NT2/D1 (cell line): Measurements from ENCODE around the gene FAM209A.
"Not testable (repeated sequence)": the region's sequence is repeated elsewhere in the genome, so short reads cannot be mapped to it uniquely, and the experiment has no call there.

Experiments used
- DNase-seq: peaks from one replicate; pipeline ENCODE4 v3.0.0-alpha.2; 2011; ENCODE audit warnings: low read depth, low spot score
- H3K27me3 ChIP-seq: 2 replicates; pipeline ENCODE4 v1.6.0; 2011; ENCODE audit warnings: mild to moderate bottlenecking; ENCODE audit not compliant: insufficient read length, insufficient read depth
- H3K36me3 ChIP-seq: 2 replicates; pipeline ENCODE4 v1.6.1; 2011; ENCODE audit warnings: mild to moderate bottlenecking, low read length, mixed read lengths; ENCODE audit not compliant: insufficient read depth, insufficient read length
- H3K4me1 ChIP-seq: 2 replicates; pipeline ENCODE4 v1.5.1; 2011; ENCODE audit not compliant: insufficient read depth, insufficient read length
- H3K4me3 ChIP-seq: 2 replicates; pipeline ENCODE4 v1.5.1; 2011; ENCODE audit warnings: low read depth; ENCODE audit not compliant: insufficient read length
- H3K9ac ChIP-seq: 2 replicates; pipeline ENCODE4 v1.6.0; 2011; ENCODE audit warnings: low read depth; ENCODE audit not compliant: insufficient read length
- H3K9me3 ChIP-seq: 2 replicates; pipeline ENCODE4 v1.5.1; 2011; ENCODE audit warnings: mild to moderate bottlenecking, low read length; ENCODE audit not compliant: insufficient read depth
- SUZ12 ChIP-seq: IDR thresholded peaks from 2 replicates; pipeline ENCODE4 v1.6.1; 2011; ENCODE audit not compliant: insufficient read length, insufficient read depth; ENCODE audit errors: extremely low read depth
- YY1 ChIP-seq: IDR thresholded peaks from 2 replicates; pipeline ENCODE4 v1.6.1; 2011; ENCODE audit not compliant: insufficient read length, insufficient read depth
- ZNF274 ChIP-seq: IDR thresholded peaks from 2 replicates; pipeline ENCODE4 v1.6.1; 2011; ENCODE audit warnings: mild to moderate bottlenecking, low read depth, low read length

Gene FAM209A

DNA sequence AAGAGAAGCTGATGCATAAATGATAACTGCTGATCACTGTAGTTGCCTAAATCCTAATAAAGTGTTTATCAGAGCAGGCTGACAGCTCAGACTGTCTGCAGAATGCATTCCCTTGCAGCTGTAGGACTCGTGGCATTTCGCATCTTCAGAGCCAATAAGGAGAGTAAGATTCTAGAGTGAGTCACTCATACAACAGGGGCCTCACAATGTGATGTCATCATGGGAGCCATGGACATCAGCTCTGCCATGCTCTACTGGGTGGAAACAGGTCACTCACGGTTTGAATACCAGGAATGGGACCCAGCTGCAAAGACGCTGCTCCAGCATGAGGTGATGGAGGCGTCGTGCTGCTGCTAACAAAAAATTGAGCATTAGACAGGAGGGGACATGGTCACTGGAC is 15.9 kb downstream of the FAM209A start:
- no peak overlapping the region for H3K9ac ChIP-seq
- no peak for DNase-seq
- H3K9me3 ChIP-seq, result no peaks in the 10 kb centered on the region
- no peaks in the 10 kb centered on the region for H3K36me3 ChIP-seq
- H3K27me3 ChIP-seq, result no peaks in the 10 kb centered on the region
- H3K4me3 ChIP-seq, result no peak overlapping the region
- no peaks in the 10 kb centered on the region for H3K4me1 ChIP-seq
- TF ChIP-seq ZNF274 (no peak), SUZ12 (no peak), YY1 (no peak)

DNA sequence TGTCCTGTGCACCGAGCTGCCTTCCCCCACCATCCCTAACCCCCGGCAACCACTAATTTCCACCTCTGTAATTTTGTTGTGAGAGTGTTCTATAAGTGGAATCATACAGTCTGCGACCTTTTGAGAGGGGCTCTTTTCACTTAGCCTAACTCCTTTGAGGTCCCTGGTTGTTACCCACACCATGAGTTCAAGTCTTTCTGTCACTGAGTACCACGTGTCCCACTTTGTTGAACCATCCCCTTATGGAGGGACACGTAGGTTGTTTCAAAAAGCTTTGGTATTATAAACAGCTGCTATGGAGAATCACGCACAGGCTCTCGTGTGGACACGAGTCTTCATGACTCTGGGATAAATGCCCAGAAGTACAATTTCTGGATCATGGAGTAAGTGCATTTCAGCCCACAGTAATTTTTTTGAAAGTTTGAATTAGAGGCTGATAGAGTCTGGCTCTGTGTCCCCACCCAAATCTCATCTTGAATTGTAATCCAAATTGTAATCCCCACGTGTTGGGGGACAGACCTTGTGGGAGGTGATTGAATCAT is 18.0 kb downstream of the FAM209A start:
- no peak for DNase-seq
- TF ChIP-seq ZNF274, result no peak
- no peaks in the 10 kb centered on the region for H3K9me3 ChIP-seq
- no peak overlapping the region for H3K4me3 ChIP-seq
- H3K4me1 ChIP-seq, result no peaks in the 10 kb centered on the region
- no peaks in the 10 kb centered on the region for H3K27me3 ChIP-seq
- no peaks in the 10 kb centered on the region for H3K36me3 ChIP-seq
- no peak overlapping the region for H3K9ac ChIP-seq

DNA sequence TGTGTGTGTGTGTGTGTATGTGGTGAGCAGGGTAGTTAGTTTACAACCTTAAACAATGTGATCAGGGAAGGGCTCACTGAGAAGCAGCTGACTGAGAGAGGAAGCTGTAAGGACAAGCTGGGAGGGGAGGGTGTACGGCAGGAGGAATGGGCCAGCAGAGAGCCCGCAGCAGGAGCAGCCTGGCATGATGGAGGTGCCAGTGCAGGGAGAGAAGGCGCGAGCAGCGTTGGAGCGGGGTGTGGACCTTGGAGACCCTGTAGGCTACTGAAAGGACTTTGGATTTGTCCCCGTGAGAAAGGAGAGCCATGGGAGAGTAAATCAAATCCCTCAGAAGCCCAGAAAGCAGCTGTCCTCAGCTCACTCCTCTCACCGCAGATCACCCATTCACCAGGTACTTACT is 27.0 kb downstream of the FAM209A start:
- no peaks in the 10 kb centered on the region for H3K36me3 ChIP-seq
- no peak overlapping the region for H3K4me3 ChIP-seq
- no peaks in the 10 kb centered on the region for H3K4me1 ChIP-seq
- TF ChIP-seq YY1 (no peak), SUZ12 (no peak), ZNF274 (no peak)
- no peaks in the 10 kb centered on the region for H3K27me3 ChIP-seq
- H3K9me3 ChIP-seq, result peaks cover 11% of the 10 kb centered on the region; the same call in 1 of the 2 replicates
- H3K9ac ChIP-seq, result no peak overlapping the region
- no peak for DNase-seq

DNA sequence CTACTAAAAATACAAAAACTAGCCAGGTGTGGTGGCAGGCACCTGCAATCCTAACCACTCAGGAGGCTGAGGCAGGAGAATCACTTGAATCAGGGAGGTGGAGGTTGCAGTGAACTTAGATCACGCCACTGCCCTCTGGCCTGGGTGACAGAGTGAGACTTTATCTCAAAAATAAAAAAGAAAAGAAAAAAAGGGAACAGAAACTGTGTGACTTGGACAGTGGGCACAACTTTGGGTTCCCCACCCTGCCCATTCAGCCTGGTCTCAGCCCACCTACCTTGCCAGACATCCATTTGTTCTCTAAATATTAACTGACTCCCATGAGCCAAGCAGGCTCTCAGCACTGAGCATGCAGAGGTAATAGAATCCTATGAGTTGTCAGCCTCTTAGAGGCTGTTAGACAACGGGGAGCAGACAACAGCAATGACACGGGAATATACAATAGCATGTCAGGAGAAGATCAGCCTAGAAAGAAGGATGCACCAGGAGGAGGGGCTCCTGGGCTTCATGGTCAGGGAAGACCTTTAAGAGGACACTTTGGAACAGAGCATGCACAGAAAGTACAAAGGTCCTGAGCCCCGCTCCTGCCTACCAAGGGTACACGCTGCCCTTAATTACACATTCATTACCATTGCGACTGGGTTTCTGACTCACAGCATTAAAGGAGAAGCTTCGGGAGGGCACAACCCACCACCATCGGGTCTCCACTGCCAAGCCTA is 28.5 kb downstream of the FAM209A start:
- Histone ChIP-seq H3K4me1 (no peaks in the 10 kb centered on the region), H3K4me3 (no peak overlapping the region), H3K9me3 (peaks cover 11% of the 10 kb centered on the region; the same call in 1 of the 2 replicates), H3K9ac (no peak overlapping the region), H3K27me3 (no peaks in the 10 kb centered on the region), H3K36me3 (no peaks in the 10 kb centered on the region)
- TF ChIP-seq SUZ12, result no peak
- TF ChIP-seq ZNF274, result no peak
- no peak for TF ChIP-seq YY1
- DNase-seq, result no peak

DNA sequence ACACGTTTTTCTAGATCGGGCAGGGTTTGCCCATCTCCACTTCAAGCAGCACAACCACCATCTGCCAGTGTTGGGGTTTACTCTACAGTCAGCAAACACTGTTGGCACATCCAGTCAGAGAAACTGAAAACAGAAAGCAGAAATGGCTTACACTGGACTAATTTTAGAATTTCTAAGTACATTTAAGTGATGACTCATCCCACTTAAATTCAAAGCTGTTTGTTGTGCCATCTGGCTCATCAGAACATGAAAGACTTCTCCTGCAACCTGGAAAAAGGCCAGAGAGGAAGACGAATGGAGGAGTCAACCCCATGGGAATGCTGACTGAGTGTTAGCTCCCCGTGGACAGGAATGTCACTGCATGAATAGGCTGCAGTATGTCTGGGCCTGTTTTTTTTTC is 30.3 kb downstream of the FAM209A start:
- Histone ChIP-seq H3K36me3 (no peaks in the 10 kb centered on the region), H3K4me3 (no peak overlapping the region), H3K9me3 (no peaks in the 10 kb centered on the region), H3K4me1 (no peaks in the 10 kb centered on the region), H3K9ac (no peak overlapping the region), H3K27me3 (no peaks in the 10 kb centered on the region)
- TF ChIP-seq YY1 (no peak), ZNF274 (no peak), SUZ12 (no peak)
- peak; percentile 23 for DNase-seq

DNA sequence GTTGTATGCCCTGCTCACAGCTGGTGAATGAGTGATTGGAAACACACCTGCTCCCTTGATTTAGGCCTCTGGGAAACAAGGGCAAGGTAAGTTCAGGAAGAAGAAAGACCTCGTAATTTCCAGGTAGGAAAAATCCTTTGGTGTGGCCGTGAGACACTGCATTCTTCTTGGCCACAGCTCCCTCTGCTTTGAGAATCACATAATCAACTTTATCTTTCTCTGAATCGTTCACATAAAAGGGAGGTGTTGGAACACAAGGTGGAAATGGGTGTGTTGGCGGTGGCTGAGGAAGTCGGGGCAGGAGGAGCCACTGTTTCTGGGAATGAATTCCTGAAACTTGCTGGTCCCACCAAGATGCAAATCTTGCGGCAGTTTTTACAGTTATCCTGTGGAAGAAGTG is 34.4 kb downstream of the FAM209A start:
- H3K4me3 ChIP-seq, result no peak overlapping the region
- no peaks in the 10 kb centered on the region for H3K27me3 ChIP-seq
- H3K4me1 ChIP-seq, result no peaks in the 10 kb centered on the region
- TF ChIP-seq YY1 (no peak), SUZ12 (no peak), ZNF274 (no peak)
- no peaks in the 10 kb centered on the region for H3K9me3 ChIP-seq
- no peak for DNase-seq
- H3K9ac ChIP-seq, result no peak overlapping the region
- H3K36me3 ChIP-seq, result no peaks in the 10 kb centered on the region

DNA sequence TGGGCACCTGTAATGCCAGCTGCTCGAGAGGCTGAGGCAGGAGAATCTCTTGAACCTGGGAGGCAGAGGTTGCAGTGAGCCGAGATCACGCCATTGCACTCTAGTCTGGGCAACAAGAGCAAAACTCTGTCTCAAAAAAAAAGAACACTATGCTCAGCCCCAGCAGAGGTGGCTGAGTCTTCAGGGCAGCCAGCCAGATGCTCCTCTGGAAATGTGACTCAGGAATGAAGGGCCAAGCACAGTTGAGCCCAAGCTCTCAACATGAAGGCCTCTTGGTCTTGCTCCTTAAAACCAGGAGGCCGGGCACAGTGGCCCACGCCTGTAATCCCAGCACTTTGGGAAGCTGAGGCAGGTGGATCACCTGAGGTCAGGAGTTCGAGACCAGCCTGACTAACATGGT is 40.0 kb downstream of the FAM209A start:
- H3K9ac ChIP-seq, H3K4me3 ChIP-seq, H3K9me3 ChIP-seq, H3K4me1 ChIP-seq, H3K36me3 ChIP-seq, H3K27me3 ChIP-seq, DNase-seq: not testable (repeated sequence)
